AG04450 (cell line): ENCODE data around the gene MEIKIN. TPM values are rescaled to one million over a fixed set of nuclear protein-coding genes. Genes with fewer than 3 reads are reported as not detected.

Experiments
- CTCF ChIA-PET: fragments of 300-600, 350-600 bp; formaldehyde crosslinking; extraction: SDS; loops from one replicate; lab custom pipeline; 2022; ENCODE audit warnings: antibody characterized with exemption, inconsistent platforms; lab: Charles Lee
- POLR2A ChIA-PET: fragments of 350-600 bp; formaldehyde crosslinking; extraction: SDS; loops from one replicate; lab custom pipeline; 2021; ENCODE audit warnings: antibody characterized with exemption, inconsistent platforms; lab: Yijun Ruan, JAX
- DNase-seq: peaks from one replicate; pipeline ENCODE4 v3.0.0-alpha.2; 2011; ENCODE audit warnings: low read depth, low spot score
- H3K27ac ChIP-seq: one replicate; pipeline ENCODE4 v1.5.1; 2012; ENCODE audit warnings: low read depth, low read length, control low read depth
- H3K27me3 ChIP-seq: one replicate; pipeline ENCODE4 v1.6.0; 2012; ENCODE audit warnings: low read length; ENCODE audit not compliant: control insufficient read depth, insufficient read depth
- H3K4me3 ChIP-seq: 2 replicates; pipeline ENCODE4 v1.5.1; 2011; ENCODE audit warnings: mild to moderate bottlenecking, low read depth, low read length, control low read depth
- H3K9me3 ChIP-seq: 2 replicates; pipeline ENCODE4 v1.5.1; 2012; ENCODE audit warnings: low read length; ENCODE audit not compliant: control insufficient read depth, insufficient read depth
- polyA plus RNA-seq: library from polyadenylated mRNA; depleted of rRNA; stranded (reverse); fragments of >200 nt; gene quantifications from 2 replicates; pipeline ENCODE4 v1.2.3, GENCODE V29; 2011
- TF ChIP-seq, protein P1 (sequence below): IDR thresholded peaks from 2 replicates; pipeline ENCODE4 v1.5.1; 2011; ENCODE audit warnings: low read depth, low read length, control low read depth, inconsistent platforms

Gene MEIKIN
- polyA plus RNA-seq, 1 experiment = not detected

DNA sequence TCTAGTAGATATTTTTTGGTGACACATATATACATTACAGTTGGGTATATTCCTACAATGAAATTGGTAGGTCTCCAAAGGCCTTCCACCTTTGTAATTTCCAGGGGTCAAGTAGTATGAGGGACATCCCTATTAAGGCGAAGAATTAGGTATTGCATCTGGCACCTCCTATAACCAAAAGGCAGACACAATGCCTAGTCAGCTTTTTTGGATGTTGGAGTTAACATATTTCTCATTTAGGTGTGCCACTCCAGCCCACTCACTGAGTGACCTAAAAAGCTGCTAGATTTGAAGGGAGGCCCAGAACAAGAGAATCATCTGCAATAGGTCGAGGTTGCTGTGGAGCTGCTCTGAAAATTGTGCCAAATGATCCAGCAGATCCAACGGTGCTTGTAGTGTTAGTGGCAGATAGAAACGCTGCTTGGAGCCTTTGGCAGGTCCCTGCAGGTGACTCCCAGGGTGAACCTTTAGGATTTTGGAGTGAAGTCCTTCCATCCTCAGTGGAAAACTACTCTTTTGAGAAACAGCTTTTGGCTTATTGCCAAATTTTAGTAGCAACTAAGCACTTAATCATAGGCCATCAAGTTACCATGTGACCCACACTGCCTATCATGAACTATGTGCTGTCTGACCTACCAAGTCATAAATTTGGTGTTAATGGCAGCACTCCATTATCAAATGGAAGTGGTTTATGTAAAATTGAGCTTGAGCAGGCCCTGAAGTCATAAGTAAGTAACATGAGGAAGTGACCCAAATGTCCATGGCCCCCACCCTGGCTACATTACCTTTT, 132.9 kb downstream of the MEIKIN start:
- CTCF ChIA-PET = interaction anchor here (1.2 kb wide), 1 partner anchor 252 kb away, joined by 4 read pairs; no protein-coding TSS in a partner anchor

DNA sequence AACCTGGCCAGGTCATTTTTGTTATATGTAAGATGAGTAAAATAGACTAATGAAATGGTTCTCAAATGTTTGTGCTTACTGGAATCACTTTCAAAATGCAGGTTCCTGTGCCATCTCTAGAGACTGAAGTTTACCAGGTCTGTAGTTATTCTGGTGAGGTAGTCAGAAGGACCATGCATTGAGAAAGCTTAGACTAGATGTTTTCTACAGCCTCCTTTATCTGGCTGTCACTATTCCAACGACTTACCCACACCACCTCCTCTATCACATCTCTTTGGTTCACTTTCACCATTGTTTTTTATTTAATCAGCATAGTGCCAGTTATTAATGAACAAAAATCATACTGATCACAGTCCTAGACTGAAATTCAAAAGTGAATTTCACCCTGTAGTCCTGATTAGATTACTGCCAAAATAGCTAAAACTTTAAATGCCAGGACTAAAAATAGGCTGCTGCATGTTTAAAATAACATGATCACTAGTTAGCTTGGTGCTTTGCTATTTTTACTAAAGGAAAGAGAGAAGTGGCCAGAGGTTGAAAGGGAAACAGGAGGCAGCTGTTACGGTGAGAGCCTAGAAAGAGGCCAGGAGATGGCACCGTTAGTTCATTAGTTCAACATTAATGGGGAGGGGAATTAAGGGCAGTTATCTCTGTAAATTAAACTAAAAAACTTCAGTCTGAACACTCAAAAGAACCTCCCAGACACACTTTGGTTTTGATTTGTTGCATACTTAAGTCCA, 134.8 kb downstream of the MEIKIN start:
- no peak overlapping the region for H3K4me3 ChIP-seq
- H3K27me3 ChIP-seq = no peaks in the 10 kb centered on the region
- no peaks in the 10 kb centered on the region for H3K9me3 ChIP-seq
- TF ChIP-seq, protein P1, sequence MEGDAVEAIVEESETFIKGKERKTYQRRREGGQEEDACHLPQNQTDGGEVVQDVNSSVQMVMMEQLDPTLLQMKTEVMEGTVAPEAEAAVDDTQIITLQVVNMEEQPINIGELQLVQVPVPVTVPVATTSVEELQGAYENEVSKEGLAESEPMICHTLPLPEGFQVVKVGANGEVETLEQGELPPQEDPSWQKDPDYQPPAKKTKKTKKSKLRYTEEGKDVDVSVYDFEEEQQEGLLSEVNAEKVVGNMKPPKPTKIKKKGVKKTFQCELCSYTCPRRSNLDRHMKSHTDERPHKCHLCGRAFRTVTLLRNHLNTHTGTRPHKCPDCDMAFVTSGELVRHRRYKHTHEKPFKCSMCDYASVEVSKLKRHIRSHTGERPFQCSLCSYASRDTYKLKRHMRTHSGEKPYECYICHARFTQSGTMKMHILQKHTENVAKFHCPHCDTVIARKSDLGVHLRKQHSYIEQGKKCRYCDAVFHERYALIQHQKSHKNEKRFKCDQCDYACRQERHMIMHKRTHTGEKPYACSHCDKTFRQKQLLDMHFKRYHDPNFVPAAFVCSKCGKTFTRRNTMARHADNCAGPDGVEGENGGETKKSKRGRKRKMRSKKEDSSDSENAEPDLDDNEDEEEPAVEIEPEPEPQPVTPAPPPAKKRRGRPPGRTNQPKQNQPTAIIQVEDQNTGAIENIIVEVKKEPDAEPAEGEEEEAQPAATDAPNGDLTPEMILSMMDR = no peak
- H3K27ac ChIP-seq = no peak overlapping the region
- ChIA-PET POLR2A (interaction anchor here (0.6 kb wide), 1 partner anchor 391 kb away, joined by 4 read pairs; no protein-coding TSS in a partner anchor), CTCF (interaction anchor here (0.8 to 3.0 kb wide), 3 partner anchors 197 to 252 kb away, joined by 4 to 44 read pairs (median 5); no protein-coding TSS in a partner anchor)
- DNase-seq = no peak

More for the DNA sequence above, 132.9 kb downstream of the MEIKIN start:
- Histone ChIP-seq H3K27ac (no peak overlapping the region), H3K4me3 (no peak overlapping the region), H3K27me3 (no peaks in the 10 kb centered on the region), H3K9me3 (no peaks in the 10 kb centered on the region)
- POLR2A ChIA-PET = no interaction called here
- TF ChIP-seq, protein P1 = no peak
- DNase-seq = no peak

DNA sequence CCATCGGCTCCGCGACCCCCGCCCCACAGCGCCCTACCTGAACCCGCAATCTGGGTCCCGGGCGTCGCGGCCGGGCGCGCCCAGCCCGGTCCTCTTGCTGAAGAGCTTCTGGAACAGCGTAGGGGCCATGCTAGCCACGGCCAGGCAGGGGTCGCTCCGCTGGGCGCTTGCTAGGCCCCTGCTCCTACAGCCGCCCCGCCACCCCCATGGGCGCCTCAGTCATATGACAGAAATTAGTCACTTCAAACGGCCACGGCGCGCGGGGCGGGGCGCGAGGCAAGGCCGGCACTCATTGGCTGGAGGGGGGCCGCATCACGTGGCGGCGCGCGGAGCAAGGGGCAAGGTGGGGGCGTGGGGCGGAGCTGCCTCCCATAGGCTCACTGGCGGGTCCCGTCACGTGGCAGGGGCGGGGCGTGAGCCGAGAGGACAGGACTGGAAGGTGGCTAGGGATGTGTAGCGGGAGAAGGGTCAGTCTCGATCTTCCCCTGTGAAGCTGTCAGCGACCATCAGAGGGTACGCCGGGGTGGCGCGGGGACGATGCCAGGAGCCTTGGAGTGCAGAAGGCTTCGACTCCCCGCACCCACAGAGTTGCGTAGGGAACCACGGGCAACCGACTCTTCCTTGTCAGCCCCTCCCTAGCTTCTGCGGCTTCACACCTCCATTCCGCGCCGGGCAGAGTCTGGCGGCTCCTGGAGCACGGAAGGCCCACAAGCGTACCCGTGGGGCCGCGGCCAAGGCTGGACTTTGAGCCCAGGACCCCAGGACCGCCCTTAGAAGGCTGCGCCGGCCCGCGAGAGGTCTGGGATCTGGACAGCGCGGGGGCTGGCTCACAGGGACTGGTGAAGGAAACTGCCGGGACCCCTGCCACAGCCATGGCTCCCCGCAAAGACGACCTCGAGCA, 148.4 kb downstream of the MEIKIN start, which contains the start of gene FNIP1:
Gene FNIP1, minus strand, starts transcription at position 225 of the 901 bp plus-strand sequence. Its CDS starts 96 bp downstream, at position 129.
- H3K27ac ChIP-seq = peak within 1 kb of the TSS; percentile 89
- H3K27me3 ChIP-seq = no peaks in the 10 kb centered on the region
- TF ChIP-seq, protein P1 = peak; percentile 22
- ChIA-PET CTCF (interaction anchor here (0.6 to 1.6 kb wide), 3 partner anchors 14 to 212 kb away, joined by 3 to 6 read pairs (median 4); no protein-coding TSS in a partner anchor), POLR2A (interaction anchor here (0.5 to 1.5 kb wide), 11 partner anchors 10 to 308 kb away, joined by 3 to 9 read pairs (median 3); no protein-coding TSS in a partner anchor)
- peak; percentile 85 for DNase-seq
- peak within 1 kb of the TSS; percentile 83 for H3K4me3 ChIP-seq
- peaks cover 4% of the 10 kb centered on the region; the same call in 1 of the 2 replicates for H3K9me3 ChIP-seq

DNA sequence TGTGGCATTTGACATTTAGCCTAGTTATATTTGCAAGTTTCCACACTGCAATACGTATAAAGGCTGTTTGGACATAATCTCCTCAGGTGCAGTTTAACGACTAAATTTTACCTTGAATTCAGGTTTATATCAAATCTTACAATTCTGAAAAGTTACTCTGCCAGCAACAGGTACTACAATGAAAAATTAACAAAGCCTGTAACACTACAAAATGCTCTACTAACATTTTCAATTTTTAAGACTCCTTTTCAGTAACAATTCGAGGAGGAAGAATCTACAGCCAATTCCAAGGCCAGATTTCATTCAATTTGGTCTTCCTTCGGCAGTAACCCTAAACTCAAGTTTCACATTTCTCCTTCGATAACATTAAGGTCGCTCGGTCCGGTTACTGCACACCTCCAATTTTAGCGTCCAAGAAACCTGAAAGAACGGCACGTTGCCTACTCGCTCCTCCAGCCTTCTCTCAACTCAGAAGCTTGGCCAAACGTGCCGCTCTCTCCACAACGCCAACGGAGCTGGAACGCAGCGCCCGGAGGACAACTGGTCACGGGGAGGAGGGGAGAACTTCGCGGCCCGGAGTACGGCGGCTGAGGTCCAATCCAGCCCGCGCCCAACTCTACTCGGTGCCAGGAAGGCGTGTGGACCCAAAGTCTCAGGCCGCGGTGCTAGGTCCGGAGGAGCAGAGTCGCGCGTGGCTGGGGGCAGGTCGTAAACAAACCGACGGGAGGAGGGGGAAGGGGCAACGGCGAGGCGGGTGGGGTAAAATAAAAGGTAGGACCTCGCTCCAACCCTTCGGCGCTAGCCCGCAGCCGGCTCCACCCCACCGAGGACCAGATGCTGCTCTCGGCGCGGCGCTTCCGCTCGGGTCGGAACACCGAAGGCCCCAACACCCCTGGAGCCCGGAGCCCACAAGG, 149.3 kb downstream of the MEIKIN start:
- no peak for DNase-seq
- Histone ChIP-seq H3K27me3 (no peaks in the 10 kb centered on the region), H3K9me3 (peaks cover 4% of the 10 kb centered on the region; the same call in 1 of the 2 replicates), H3K4me3 (peak overlapping the region; percentile 83), H3K27ac (peak overlapping the region; percentile 89)
- TF ChIP-seq, protein P1 = no peak
- CTCF ChIA-PET = interaction anchor here (0.6 kb wide), 1 partner anchor 13 kb away, joined by 4 read pairs; no protein-coding TSS in a partner anchor
- POLR2A ChIA-PET = interaction anchor here (0.5 to 1.5 kb wide), 6 partner anchors 9 to 308 kb away, joined by 3 to 9 read pairs (median 4); no protein-coding TSS in a partner anchor
